Fibroblast of pulmonary artery (primary cell): ENCODE results near the gene SOX6.
"Not testable (repeated sequence)": the region's sequence is repeated elsewhere in the genome, so short reads cannot be mapped to it uniquely, and the experiment has no call there.

Source experiments
- DNase-seq: peaks from one replicate; pipeline ENCODE4 v3.0.0-alpha.2; 2010; ENCODE audit warnings: low read depth
- H3K4me3 ChIP-seq: replicated peaks from 2 replicates; pipeline ENCODE4 v1.5.1; 2011; ENCODE audit warnings: low read depth, mild to moderate bottlenecking, control low read depth, low read length, moderate library complexity
- TF ChIP-seq, protein P1 (sequence below): IDR thresholded peaks from 2 replicates; pipeline ENCODE4 v1.5.1; 2011; ENCODE audit warnings: mild to moderate bottlenecking, control low read depth, low read length, inconsistent platforms; ENCODE audit errors: missing control alignments

Gene SOX6

DNA sequence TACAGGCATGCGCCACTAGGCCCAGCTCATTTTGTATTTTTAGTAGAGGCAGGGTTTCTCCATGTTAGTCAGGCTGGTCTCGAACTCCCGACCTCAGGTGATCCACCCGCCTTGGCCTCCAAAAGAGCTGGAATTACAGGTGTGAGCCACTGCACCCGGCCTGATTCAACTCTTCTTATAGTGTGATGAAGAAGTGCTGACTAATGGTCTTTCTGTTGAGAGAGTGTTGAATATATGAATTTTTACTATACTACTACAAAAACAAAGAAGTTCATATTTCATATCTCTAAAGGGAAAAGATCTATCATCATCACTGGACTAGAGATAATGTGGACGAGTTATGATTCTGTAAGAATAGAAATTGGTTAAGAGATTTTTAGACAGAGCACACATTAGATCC is 320.1 kb downstream of the SOX6 start:
- no peak overlapping the region for H3K4me3 ChIP-seq
- TF ChIP-seq, protein P1, sequence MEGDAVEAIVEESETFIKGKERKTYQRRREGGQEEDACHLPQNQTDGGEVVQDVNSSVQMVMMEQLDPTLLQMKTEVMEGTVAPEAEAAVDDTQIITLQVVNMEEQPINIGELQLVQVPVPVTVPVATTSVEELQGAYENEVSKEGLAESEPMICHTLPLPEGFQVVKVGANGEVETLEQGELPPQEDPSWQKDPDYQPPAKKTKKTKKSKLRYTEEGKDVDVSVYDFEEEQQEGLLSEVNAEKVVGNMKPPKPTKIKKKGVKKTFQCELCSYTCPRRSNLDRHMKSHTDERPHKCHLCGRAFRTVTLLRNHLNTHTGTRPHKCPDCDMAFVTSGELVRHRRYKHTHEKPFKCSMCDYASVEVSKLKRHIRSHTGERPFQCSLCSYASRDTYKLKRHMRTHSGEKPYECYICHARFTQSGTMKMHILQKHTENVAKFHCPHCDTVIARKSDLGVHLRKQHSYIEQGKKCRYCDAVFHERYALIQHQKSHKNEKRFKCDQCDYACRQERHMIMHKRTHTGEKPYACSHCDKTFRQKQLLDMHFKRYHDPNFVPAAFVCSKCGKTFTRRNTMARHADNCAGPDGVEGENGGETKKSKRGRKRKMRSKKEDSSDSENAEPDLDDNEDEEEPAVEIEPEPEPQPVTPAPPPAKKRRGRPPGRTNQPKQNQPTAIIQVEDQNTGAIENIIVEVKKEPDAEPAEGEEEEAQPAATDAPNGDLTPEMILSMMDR = no peak
- DNase-seq = no peak

GRCh38 chr11:16034074-16034473 is 322.3 kb downstream of the SOX6 start:
- DNase-seq = peak; percentile 14
- TF ChIP-seq, protein P1 = no peak
- no peak overlapping the region for H3K4me3 ChIP-seq

- no peak overlapping the region for H3K4me3 ChIP-seq
- TF ChIP-seq, protein P1 = no peak
Measured at GRCh38 chr11:16032974-16033373, 323.4 kb downstream of the SOX6 start.

GRCh38 chr11:16031210-16031609 is 325.1 kb downstream of the SOX6 start:
- TF ChIP-seq, protein P1 = no peak
- no peak overlapping the region for H3K4me3 ChIP-seq
- DNase-seq = no peak

More at GRCh38 chr11:16032974-16033373, 323.4 kb downstream of the SOX6 start:
- no peak for DNase-seq

DNA sequence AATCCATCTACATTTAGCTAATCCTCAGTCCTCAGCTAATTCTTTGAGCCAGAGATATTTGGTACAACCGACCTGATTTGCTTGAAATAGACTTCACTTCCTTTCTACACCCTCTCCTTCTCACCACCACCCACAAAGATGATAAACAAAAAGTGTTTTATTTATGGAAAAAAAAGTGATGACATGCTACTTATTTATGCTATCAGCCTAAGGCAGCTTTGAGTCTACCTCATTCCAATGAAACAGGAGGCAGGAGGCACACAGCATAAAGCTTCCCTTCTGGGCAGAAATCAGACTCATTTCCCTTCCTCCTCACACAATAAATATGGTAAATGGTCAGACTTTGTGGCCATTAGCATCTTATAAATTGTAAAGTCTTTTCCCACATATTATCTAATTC is 325.7 kb downstream of the SOX6 start:
- DNase-seq = no peak
- no peak overlapping the region for H3K4me3 ChIP-seq
- TF ChIP-seq, protein P1 = no peak

GRCh38 chr11:16029151-16029550 is 327.2 kb downstream of the SOX6 start:
- DNase-seq, H3K4me3 ChIP-seq: not testable (repeated sequence)

DNA sequence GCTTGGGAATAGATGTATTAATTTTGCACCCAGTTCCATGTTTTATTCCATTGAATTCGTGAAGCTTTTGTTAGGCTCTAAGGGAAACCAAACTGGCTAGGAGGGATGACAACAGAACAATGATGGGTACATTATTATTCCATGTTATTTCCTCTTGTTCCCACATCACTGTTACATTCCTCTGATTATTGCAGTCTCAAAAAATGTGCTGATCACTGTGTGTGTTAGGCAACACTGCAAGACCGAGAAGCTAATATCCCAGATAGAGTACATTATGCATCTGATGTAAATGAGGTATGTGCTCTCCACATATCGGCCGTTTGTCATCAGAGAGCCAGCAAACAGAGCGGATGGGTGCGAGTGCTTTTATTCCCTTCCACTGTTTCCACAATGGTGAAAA is 327.9 kb downstream of the SOX6 start:
- H3K4me3 ChIP-seq = no peak overlapping the region
- TF ChIP-seq, protein P1 = no peak
- DNase-seq = peak; percentile 53

- no peak overlapping the region for H3K4me3 ChIP-seq
- TF ChIP-seq, protein P1 = no peak
- no peak for DNase-seq
Measured at GRCh38 chr11:16027621-16028020, 328.7 kb downstream of the SOX6 start.
